ENCODE measurements around the gene AP3B2.

The AP3B2 gene, protein sequence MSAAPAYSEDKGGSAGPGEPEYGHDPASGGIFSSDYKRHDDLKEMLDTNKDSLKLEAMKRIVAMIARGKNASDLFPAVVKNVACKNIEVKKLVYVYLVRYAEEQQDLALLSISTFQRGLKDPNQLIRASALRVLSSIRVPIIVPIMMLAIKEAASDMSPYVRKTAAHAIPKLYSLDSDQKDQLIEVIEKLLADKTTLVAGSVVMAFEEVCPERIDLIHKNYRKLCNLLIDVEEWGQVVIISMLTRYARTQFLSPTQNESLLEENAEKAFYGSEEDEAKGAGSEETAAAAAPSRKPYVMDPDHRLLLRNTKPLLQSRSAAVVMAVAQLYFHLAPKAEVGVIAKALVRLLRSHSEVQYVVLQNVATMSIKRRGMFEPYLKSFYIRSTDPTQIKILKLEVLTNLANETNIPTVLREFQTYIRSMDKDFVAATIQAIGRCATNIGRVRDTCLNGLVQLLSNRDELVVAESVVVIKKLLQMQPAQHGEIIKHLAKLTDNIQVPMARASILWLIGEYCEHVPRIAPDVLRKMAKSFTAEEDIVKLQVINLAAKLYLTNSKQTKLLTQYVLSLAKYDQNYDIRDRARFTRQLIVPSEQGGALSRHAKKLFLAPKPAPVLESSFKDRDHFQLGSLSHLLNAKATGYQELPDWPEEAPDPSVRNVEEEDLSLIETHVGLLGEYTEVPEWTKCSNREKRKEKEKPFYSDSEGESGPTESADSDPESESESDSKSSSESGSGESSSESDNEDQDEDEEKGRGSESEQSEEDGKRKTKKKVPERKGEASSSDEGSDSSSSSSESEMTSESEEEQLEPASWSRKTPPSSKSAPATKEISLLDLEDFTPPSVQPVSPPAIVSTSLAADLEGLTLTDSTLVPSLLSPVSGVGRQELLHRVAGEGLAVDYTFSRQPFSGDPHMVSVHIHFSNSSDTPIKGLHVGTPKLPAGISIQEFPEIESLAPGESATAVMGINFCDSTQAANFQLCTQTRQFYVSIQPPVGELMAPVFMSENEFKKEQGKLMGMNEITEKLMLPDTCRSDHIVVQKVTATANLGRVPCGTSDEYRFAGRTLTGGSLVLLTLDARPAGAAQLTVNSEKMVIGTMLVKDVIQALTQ

DNA sequence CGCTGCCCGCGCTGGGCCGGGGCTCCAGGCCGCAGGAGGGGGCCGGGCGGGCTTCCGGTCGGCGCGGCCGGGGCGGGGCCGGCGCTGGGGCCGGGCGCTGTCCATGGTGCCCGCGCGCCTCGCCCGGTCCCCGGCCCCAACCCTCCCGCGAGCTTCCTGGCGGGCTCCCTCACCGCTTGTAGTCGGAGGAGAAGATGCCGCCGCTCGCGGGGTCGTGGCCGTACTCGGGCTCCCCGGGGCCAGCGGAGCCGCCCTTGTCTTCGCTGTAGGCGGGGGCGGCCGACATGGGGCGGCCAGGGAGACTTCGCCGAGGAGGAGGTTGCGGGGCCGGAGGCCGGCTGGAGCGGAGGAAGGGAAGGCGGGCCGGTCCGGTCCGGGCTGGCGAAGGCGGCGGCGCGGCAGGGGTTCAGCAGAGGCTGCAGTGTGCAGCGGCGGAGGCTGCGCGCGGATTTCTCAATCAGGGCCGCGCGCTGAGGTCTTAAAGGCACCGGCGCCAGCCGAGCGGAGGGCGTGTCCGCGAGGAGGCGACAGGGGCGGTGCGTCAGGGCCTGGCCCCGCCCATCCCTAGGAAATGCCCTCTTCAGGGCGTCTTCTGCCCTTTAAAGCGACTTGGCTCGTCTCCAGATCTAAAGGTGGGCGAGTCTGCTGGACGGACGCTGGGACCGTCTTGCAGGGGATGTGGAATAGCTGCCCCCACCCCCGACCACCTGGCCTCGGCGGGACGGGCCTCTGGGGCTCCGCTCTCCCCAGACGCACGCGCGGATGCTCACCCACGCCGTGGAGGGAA lies at the start of gene AP3B2:
Gene AP3B2, minus strand, starts transcription at position 455 of the 787 bp plus-strand sequence. Its CDS starts 169 bp downstream, at position 286.
- Histone ChIP-seq H3K36me3 (ENCODE audit: control insufficient read depth, insufficient read depth, low read length) (no peaks in the 10 kb centered on the region), H3K27ac (ENCODE audit: low read depth, low read length) (peak within 1 kb of the TSS; percentile 76; the same call in 1 of the 2 replicates), H3K9ac (ENCODE audit: low read length) (peak within 1 kb of the TSS; percentile 77), H3K4me3 (ENCODE audit: low read depth, low read length) (peak within 1 kb of the TSS; percentile 83), H3K27me3 (ENCODE audit: control insufficient read depth, insufficient read depth, low read length) (no peaks in the 10 kb centered on the region), H3K9me3 (ENCODE audit: control insufficient read depth, insufficient read depth, low read depth, low read length) (no peaks in the 10 kb centered on the region), H3K4me1 (ENCODE audit: control insufficient read depth, insufficient read depth, low read length) (peaks cover 22% of the 10 kb centered on the region)

DNA sequence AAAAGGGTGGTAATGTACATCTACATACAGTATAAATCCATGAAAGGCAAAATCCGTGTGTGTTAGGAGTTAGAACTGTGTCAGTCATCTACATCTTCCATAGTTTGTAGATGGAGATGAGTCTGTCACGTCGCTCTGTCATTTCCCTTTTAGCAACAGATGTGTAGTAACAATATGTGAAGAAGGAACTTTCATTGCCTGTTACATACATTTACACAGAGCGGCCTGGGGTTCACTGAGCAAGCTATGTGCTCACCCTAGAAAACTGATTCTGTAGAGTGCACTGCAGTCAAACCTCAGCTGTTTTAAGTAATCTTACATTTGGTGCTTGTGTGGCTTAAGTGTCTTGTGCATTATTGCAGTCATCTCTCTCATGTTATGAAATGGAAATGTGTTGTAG lies 41.6 kb upstream of the AP3B2 start:
- Histone ChIP-seq H3K27me3 (ENCODE audit: control insufficient read depth, insufficient read depth, low read length) (no peaks in the 10 kb centered on the region), H3K9ac (ENCODE audit: low read length) (peak overlapping the region; percentile 89), H3K9me3 (ENCODE audit: control insufficient read depth, insufficient read depth, low read depth, low read length) (no peaks in the 10 kb centered on the region), H3K4me1 (ENCODE audit: control insufficient read depth, insufficient read depth, low read length) (peaks cover 11% of the 10 kb centered on the region), H3K4me3 (ENCODE audit: low read depth, low read length) (peak overlapping the region; percentile 86), H3K27ac (ENCODE audit: low read depth, low read length) (no peak overlapping the region), H3K36me3 (ENCODE audit: control insufficient read depth, insufficient read depth, low read length) (peaks cover 26% of the 10 kb centered on the region)

DNA sequence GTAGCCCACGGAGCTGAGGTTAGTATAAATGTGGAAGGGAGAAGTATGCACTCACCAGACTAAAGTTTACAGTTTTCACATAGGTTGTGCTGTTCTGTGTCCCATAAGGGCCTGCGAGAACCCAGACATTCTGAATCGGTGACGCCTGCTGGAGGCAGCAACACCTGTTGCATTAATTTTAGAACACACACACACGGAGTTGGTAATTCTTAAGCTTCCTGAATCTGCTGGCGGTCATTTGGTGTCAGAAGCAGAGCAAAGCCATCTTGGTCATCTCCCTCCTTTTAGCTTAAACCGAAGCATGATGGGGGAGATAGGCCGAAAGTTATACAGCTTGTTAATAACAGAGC lies 41.1 kb upstream of the AP3B2 start:
- H3K36me3 ChIP-seq (ENCODE audit: control insufficient read depth, insufficient read depth, low read length), result peaks cover 21% of the 10 kb centered on the region
- no peak overlapping the region for H3K27ac ChIP-seq (ENCODE audit: low read depth, low read length)
- H3K9ac ChIP-seq (ENCODE audit: low read length), result peak overlapping the region; percentile 89
- no peaks in the 10 kb centered on the region for H3K27me3 ChIP-seq (ENCODE audit: control insufficient read depth, insufficient read depth, low read length)
- H3K4me3 ChIP-seq (ENCODE audit: low read depth, low read length), result peak overlapping the region; percentile 86
- peaks cover 11% of the 10 kb centered on the region for H3K4me1 ChIP-seq (ENCODE audit: control insufficient read depth, insufficient read depth, low read length)
- no peaks in the 10 kb centered on the region for H3K9me3 ChIP-seq (ENCODE audit: control insufficient read depth, insufficient read depth, low read depth, low read length)

DNA sequence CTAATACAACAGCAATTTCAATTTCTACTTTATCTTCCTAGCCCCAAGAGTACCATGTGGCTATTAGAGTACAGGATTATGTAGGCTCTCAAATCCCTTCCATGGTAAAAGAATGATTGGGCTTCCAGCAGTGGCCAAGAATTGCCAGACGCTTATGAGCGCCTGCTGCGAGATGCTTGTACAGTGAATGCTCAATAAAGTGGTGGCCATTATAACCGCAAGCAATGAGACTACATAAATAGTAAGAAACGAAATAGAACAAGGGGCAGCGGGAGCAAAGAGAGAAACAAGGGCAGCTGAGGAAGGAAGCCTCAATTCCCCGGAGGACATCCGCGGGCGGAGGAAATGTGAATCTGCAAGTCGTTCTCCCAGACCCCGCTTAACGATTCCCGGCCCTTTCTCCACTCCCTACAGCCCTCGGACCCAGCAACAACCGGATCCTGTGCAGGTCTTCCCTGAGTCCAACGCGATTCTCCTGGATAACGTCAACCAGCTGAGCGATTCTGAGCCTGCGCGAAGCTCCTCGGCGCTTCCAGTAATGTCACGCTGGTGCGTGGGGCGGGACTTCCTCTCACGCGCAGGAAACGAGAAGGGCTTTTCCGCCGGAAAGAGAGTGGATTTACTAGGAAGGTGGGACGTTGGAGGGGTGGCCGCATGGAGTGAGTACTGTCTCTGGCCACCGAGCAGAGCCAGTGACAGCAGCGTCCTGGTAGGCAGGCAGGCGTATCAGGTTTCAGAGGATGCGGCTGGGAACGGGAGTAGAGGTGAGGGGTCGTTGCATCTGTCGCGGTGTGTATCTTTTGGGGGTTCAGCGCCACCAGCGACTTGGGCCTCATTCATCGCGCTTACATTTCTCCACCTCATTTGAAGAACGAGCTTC lies 40.5 kb upstream of the AP3B2 start:
- Histone ChIP-seq H3K4me3 (ENCODE audit: low read depth, low read length) (peak overlapping the region; percentile 86), H3K36me3 (ENCODE audit: control insufficient read depth, insufficient read depth, low read length) (peaks cover 15% of the 10 kb centered on the region), H3K4me1 (ENCODE audit: control insufficient read depth, insufficient read depth, low read length) (peaks cover 11% of the 10 kb centered on the region), H3K9me3 (ENCODE audit: control insufficient read depth, insufficient read depth, low read depth, low read length) (no peaks in the 10 kb centered on the region), H3K27ac (ENCODE audit: low read depth, low read length) (peak overlapping the region; percentile 21; the same call in 1 of the 2 replicates), H3K27me3 (ENCODE audit: control insufficient read depth, insufficient read depth, low read length) (no peaks in the 10 kb centered on the region), H3K9ac (ENCODE audit: low read length) (peak overlapping the region; percentile 89)

DNA sequence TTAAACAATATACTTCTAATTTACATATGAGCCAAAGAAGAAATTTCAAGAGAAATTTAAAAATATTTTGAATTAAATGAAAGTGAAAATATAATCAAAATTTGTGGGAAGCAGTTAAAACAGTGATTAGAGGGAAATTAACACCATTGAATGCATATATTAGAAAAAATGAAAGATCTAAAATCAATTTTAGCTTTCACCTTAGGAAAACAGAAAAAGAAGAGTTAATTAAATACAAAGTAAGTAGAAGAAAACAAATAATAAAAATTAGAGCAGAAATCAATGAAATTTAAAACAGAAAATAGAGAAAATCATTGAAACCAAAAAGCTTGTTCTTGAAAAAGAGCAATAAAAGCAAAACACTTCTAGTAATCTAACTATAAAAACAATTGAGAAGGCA lies 38.6 kb upstream of the AP3B2 start:
- H3K27me3 ChIP-seq (ENCODE audit: control insufficient read depth, insufficient read depth, low read length), result no peaks in the 10 kb centered on the region
- no peak overlapping the region for H3K9ac ChIP-seq (ENCODE audit: low read length)
- no peak overlapping the region for H3K4me3 ChIP-seq (ENCODE audit: low read depth, low read length)
- H3K27ac ChIP-seq (ENCODE audit: low read depth, low read length), result no peak overlapping the region
- peaks cover 11% of the 10 kb centered on the region for H3K4me1 ChIP-seq (ENCODE audit: control insufficient read depth, insufficient read depth, low read length)
- H3K9me3 ChIP-seq (ENCODE audit: control insufficient read depth, insufficient read depth, low read depth, low read length), result no peaks in the 10 kb centered on the region
- H3K36me3 ChIP-seq (ENCODE audit: control insufficient read depth, insufficient read depth, low read length), result peaks cover 6% of the 10 kb centered on the region; the same call in 1 of the 2 replicates

DNA sequence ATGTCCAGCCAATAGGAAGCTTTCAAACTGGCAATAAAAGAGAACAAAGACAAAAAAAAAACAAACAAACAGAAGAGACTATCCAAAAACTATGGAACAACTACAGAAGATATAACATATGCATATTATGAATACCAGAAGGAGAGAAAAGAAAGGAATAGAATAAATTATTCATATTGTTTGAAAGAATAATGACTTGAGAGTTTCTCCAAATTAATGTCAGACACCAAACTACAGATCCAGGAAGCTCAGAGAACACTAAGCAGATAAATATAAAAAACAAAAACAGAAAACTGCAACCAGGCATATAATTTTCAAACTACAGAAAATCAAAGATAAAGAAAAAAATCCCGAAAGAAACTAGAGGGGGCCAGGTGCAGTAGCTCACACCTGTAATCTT lies 34.1 kb upstream of the AP3B2 start:
- no peaks in the 10 kb centered on the region for H3K9me3 ChIP-seq (ENCODE audit: control insufficient read depth, insufficient read depth, low read depth, low read length)
- H3K27me3 ChIP-seq (ENCODE audit: control insufficient read depth, insufficient read depth, low read length), result no peaks in the 10 kb centered on the region
- 0 out of 2 replicates have a peak, but pooled peaks cover 9% of the 10 kb centered on the region for H3K4me1 ChIP-seq (ENCODE audit: control insufficient read depth, insufficient read depth, low read length)
- no peak overlapping the region for H3K9ac ChIP-seq (ENCODE audit: low read length)
- no peak overlapping the region for H3K27ac ChIP-seq (ENCODE audit: low read depth, low read length)
- no peaks in the 10 kb centered on the region for H3K36me3 ChIP-seq (ENCODE audit: control insufficient read depth, insufficient read depth, low read length)
- H3K4me3 ChIP-seq (ENCODE audit: low read depth, low read length), result no peak overlapping the region

DNA sequence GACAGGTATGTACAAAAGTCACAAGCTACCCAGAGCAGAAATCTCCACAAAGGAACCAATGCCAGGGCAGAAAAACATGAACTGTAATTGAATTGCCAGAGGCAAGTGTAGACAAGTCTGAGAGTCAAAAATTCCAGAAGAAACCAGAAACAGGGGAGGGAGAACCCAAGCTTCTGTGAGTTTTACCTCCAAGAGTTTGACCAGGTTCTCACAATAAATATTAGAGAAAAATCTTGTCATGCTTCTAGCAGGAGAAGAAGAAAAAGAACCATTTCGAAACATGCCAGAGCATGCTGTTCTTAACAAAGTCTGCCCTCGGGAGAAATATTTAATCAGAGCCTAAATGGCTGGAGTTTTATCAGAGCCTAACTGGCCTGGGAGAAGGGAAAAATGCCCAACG lies 32.5 kb upstream of the AP3B2 start:
- Histone ChIP-seq H3K4me1 (ENCODE audit: control insufficient read depth, insufficient read depth, low read length) (0 out of 2 replicates have a peak, but pooled peaks cover 9% of the 10 kb centered on the region), H3K9me3 (ENCODE audit: control insufficient read depth, insufficient read depth, low read depth, low read length) (no peaks in the 10 kb centered on the region), H3K27me3 (ENCODE audit: control insufficient read depth, insufficient read depth, low read length) (no peaks in the 10 kb centered on the region), H3K9ac (ENCODE audit: low read length) (no peak overlapping the region), H3K27ac (ENCODE audit: low read depth, low read length) (peak overlapping the region; percentile 82), H3K4me3 (ENCODE audit: low read depth, low read length) (no peak overlapping the region), H3K36me3 (ENCODE audit: control insufficient read depth, insufficient read depth, low read length) (0 out of 2 replicates have a peak, but pooled peaks cover under 1% of the 10 kb centered on the region)

DNA sequence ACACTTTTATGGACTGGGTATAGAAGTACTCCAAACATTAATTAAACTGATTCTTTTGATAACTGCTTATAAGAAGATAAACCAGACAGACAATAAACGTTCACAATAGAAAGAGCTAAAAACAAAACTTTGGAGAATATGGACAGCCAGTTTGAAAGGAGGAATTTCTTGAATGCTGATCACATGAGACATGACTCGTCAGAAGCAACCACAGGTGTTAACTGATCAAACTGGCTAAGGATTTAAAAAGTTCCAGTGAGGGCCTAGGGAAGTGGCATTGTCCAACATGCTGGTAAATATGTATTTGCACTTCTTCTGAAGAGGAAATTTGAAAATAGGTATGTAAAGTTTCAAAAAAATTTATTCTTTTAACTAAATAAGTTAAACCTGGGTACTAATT lies 29.4 kb upstream of the AP3B2 start:
- peaks cover 4% of the 10 kb centered on the region; the same call in 1 of the 2 replicates for H3K36me3 ChIP-seq (ENCODE audit: control insufficient read depth, insufficient read depth, low read length)
- no peak overlapping the region for H3K27ac ChIP-seq (ENCODE audit: low read depth, low read length)
- no peaks in the 10 kb centered on the region for H3K27me3 ChIP-seq (ENCODE audit: control insufficient read depth, insufficient read depth, low read length)
- H3K9ac ChIP-seq (ENCODE audit: low read length), result no peak overlapping the region
- no peaks in the 10 kb centered on the region for H3K9me3 ChIP-seq (ENCODE audit: control insufficient read depth, insufficient read depth, low read depth, low read length)
- H3K4me3 ChIP-seq (ENCODE audit: low read depth, low read length), result no peak overlapping the region
- H3K4me1 ChIP-seq (ENCODE audit: control insufficient read depth, insufficient read depth, low read length), result 0 out of 2 replicates have a peak, but pooled peaks cover 9% of the 10 kb centered on the region

DNA sequence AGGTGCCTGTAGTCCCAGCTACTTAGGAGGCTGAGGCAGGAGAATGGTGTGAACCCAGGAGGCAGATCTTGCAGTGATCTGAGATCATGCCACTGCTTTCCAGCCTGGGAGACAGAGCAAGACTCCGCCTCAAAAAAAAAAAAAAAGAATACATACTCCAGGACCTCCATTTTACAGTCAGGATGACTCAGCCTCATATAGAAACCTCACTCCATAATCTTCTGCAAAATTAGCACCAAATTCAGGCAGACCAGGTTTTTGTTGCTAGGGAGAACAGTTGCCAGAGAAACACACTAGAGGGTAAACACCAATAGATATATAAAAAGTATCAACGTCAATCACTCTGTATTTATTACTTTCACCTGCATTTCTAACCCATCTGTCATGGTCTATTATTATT lies 28.3 kb upstream of the AP3B2 start:
- Histone ChIP-seq H3K9me3 (ENCODE audit: control insufficient read depth, insufficient read depth, low read depth, low read length) (no peaks in the 10 kb centered on the region), H3K27ac (ENCODE audit: low read depth, low read length) (no peak overlapping the region), H3K36me3 (ENCODE audit: control insufficient read depth, insufficient read depth, low read length) (peaks cover 4% of the 10 kb centered on the region; the same call in 1 of the 2 replicates), H3K27me3 (ENCODE audit: control insufficient read depth, insufficient read depth, low read length) (no peaks in the 10 kb centered on the region), H3K4me1 (ENCODE audit: control insufficient read depth, insufficient read depth, low read length) (0 out of 2 replicates have a peak, but pooled peaks cover 9% of the 10 kb centered on the region), H3K9ac (ENCODE audit: low read length) (no peak overlapping the region), H3K4me3 (ENCODE audit: low read depth, low read length) (no peak overlapping the region)
